Activated naive CD8-positive, alpha-beta T cell treated with anti-CD3 and anti-CD28 coated beads, Interleukin-2, amount 50 U/mL, for 24 hours (primary cell): ENCODE results near the gene SLC3A2.

Experiments used
- ATAC-seq: fragments of 150-1000 bp; cut with Tn5 transposase; one replicate; pipeline ENCODE4 v1.10.0; 2021
- DNase-seq: peaks from one replicate; pipeline ENCODE4 v3.0.0; 2021
- H3K27ac Mint-ChIP-seq: one replicate; pipeline ENCODE4 v1.8.0; 2021; ENCODE audit warnings: mild to moderate bottlenecking, mixed read lengths
- H3K27me3 Mint-ChIP-seq: one replicate; pipeline ENCODE4 v1.8.0; 2021; ENCODE audit warnings: mixed read lengths
- H3K36me3 Mint-ChIP-seq: one replicate; pipeline ENCODE4 v1.8.0; 2021; ENCODE audit warnings: low read depth, mixed read lengths
- H3K4me1 Mint-ChIP-seq: one replicate; pipeline ENCODE4 v1.8.0; 2021; ENCODE audit warnings: mixed read lengths
- H3K4me3 Mint-ChIP-seq: one replicate; pipeline ENCODE4 v1.8.0; 2021; ENCODE audit warnings: mild to moderate bottlenecking, moderate library complexity, mixed read lengths
- H3K9me3 Mint-ChIP-seq: one replicate; pipeline ENCODE4 v1.8.0; 2021; ENCODE audit warnings: mixed read lengths

Gene SLC3A2

DNA sequence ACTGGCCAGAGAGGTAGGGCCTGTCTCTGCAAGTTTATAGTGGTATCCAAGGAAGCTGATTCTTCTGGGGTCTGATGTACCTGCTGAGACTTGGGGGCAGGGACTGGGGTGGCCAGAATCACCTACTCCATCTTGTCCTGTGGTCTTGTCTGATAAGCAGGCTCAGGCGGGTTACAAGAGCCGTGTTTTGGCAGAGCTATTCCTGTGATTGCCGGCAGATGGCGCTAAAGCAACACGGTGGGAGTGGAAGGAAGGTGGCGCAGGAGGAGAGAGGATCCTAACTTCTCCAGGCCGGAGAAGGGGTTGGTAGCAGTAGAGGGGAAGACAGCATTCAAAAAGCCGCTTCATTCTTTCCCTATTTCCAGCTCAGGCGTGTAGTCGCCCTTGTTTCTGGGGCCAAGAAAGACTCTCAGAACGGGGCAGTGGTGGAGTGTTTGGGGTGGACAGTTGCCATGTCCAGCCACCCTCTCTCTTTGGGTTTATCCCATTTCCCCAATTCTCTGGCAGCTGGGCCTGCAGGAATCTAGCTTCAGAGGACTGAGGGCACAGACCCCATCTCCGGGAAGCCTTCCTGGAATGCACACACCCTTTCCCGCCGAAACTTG is 25.3 kb downstream of the SLC3A2 start:
- Mint-ChIP-seq H3K36me3 (no peaks in the 10 kb centered on the region), H3K9me3 (no peaks in the 10 kb centered on the region), H3K4me3 (no peak overlapping the region), H3K27me3 (peaks cover 9% of the 10 kb centered on the region), H3K4me1 (peaks cover 10% of the 10 kb centered on the region), H3K27ac (no peak overlapping the region)
- ATAC-seq (peak; percentile 59), DNase-seq (peak; percentile 82)

DNA sequence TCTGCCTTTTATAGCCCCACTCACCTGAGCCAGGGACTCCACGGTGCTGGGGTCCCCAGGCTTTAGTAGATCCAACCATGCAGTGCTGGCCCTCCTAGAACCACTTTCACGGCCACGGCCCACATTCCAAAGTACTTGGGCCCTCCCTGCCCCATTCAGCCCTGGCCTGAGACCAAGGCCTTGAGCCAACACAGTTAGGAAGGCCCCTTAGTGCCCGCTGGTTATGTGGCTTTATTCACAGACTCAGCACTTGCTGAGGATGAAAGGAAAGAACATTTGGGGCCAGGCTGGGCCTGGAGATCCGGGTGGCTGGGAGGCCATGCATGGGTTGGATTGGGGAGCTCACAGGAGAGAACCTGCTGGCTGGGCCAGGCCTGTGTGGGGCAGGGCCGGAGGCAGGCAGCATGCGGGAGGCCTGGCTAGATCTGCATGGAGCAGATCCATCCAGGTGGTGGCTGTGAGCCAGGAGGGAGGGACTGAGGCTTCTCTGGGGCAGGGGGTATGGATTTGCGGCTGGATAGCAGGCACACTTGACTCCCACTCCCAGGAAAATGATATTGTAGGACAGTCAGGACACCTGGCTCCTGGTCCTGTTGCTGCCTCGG is 27.9 kb downstream of the SLC3A2 start:
- Mint-ChIP-seq H3K27me3 (peaks cover 9% of the 10 kb centered on the region), H3K9me3 (no peaks in the 10 kb centered on the region), H3K36me3 (no peaks in the 10 kb centered on the region), H3K4me3 (no peak overlapping the region), H3K4me1 (no peaks in the 10 kb centered on the region), H3K27ac (no peak overlapping the region)
- ATAC-seq (no peak), DNase-seq (no peak)

DNA sequence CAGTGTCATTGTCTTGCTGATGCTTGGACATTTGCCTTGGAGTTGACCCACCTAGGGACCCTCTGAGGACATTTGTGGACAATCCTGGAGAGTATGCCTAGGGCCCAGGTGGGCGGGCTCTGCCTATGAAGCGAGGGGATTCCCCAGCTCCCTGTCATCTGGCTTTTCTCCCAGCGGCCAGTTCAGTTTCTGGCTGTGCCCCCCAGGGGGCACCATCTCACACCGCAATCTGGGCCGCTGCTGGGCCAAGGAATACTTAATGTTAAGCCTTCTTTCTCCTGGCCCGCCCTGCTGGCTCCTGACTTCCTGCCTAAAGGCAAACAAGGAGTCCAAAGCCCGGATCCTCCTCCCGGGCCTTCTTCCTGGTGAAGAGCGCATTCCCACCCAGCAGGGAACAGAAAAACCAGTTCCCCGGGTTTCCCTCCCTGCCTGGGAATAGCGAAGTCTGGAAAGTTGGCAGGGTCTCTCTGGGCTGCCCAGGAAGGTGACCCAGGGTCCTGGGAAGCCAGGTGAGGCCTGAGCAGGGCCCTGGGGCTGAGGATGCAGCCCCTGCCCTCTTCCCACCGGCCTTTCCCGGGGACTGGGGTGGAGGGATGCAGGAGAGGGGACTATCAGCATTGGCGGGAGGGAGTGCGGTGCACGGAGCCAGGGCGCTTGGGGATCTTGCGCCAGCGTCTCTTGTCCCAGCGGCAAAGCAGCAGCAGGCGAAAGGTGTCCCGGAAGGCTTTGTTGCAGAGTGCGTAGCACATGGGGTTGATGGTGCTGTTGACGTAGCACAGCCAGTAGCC is 28.6 kb downstream of the SLC3A2 start:
- DNase-seq = peak; percentile 50
- Mint-ChIP-seq H3K4me1 (no peaks in the 10 kb centered on the region), H3K9me3 (no peaks in the 10 kb centered on the region), H3K4me3 (no peak overlapping the region), H3K27me3 (peaks cover 9% of the 10 kb centered on the region), H3K36me3 (no peaks in the 10 kb centered on the region), H3K27ac (no peak overlapping the region)
- ATAC-seq = peak; percentile 56

DNA sequence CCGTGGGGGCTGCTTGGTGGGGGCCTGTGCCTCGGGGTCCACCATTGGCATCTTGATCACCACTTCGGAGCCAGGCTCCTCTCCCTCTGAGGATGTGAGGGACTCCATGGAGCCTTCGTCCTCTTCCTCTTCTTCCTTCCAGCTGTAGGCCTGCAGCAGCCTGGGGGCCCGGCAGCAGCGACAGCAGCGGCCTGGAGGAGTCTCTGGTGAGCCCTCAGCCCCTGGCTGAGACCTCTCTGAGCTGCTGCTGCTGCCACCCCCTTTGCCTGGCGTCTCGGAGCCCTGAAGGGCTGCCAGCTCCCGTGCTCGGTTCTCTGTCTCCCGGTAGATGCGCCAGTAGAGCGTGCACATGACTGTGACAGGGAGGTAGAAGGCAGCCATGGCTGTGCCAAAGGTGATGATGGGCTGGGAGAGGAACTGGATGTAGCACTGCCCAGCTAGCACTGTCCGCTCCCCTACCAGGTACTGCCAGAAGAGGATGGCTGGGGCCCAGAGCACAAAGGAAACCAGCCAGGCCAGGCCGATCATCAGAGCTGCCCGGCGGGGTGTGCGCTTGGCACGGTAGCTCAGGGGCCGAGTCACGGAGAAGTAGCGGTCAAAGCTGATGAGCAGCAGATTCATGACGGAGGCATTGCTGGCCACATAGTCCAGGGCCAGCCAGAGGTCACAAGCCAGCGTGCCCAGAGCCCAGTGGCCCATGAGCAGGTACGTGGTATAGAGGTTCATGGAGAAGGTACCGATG is 29.6 kb downstream of the SLC3A2 start:
- Mint-ChIP-seq H3K27me3 (peaks cover 9% of the 10 kb centered on the region), H3K36me3 (no peaks in the 10 kb centered on the region), H3K4me3 (no peak overlapping the region), H3K4me1 (no peaks in the 10 kb centered on the region), H3K27ac (no peak overlapping the region), H3K9me3 (no peaks in the 10 kb centered on the region)
- DNase-seq (no peak), ATAC-seq (no peak)

DNA sequence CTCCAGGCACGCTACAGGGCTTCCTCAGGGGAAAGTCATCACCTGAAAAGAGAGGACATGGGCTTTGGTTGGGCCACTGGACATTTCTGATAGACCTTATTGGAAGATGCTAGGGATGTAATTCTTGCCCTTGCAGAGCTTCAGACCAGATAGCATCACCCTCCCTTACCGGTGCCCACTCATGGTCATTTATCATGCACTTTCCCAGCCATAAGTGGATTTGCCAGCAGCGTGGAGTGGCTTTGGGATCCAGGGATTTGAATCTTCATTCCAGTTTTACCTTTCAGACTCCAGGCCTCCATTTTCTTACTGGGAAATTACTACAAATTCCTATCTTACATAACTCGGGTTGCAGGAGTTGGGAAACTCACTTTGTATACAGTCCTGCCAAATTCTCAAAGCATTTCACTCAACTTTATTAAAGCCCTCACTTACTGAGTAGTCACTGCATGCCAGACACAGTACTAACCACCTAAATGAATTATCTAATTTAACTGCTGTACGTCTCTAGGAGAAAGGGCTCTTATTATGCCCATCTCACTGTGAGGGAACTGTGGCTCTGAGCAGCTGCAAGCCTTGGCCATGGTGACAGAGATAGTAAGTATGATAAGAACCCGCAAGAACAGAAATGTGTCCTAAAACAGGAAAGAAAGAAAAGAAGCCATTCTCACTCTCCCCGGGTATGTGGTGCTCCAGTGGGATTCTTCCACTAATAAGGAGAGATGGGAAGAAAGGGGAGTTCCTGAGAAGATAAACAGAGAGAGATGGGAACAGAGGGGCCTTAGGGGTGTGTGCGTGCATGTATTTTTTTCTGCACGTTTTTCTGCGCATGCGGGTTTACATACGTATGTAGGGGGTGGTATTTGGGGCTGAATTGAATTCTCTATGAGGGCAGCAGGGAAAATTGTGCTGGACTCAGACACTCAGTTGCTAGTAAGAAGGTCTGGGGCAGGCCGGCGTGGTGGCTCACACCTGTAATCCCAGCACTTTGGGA is 30.7 kb downstream of the SLC3A2 start:
- ATAC-seq (no peak), DNase-seq (no peak)
- H3K27me3 Mint-ChIP-seq = peaks cover 5% of the 10 kb centered on the region

DNA sequence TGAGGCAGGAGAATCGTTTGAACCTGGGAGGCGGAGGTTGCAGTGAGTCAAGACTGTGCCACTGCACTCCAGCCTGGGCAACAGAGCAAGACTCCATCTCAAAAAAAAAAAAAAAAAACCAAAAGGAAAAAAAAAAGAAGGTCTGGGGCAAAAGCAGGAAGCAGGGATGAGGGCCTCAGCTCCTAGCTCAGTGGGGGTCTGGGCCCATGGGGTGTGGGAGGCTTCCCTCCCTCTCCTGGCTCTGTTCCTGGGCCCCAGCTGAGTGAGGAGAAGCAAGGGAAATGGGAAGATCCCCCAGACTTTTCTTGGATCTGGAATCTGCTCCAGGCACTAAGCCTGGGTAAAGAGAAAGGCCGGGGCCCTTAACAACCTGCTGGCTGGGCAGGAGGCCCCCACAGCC is 31.6 kb downstream of the SLC3A2 start:
- Mint-ChIP-seq H3K36me3 (no peaks in the 10 kb centered on the region), H3K9me3 (no peaks in the 10 kb centered on the region), H3K27ac (no peak overlapping the region), H3K27me3 (peaks cover 3% of the 10 kb centered on the region), H3K4me1 (no peaks in the 10 kb centered on the region), H3K4me3 (no peak overlapping the region)
- no peak for DNase-seq
- ATAC-seq = no peak

More for the DNA sequence above, 30.7 kb downstream of the SLC3A2 start:
- Mint-ChIP-seq H3K27ac (no peak overlapping the region), H3K4me1 (no peaks in the 10 kb centered on the region), H3K9me3 (no peaks in the 10 kb centered on the region), H3K36me3 (no peaks in the 10 kb centered on the region), H3K4me3 (no peak overlapping the region)

DNA sequence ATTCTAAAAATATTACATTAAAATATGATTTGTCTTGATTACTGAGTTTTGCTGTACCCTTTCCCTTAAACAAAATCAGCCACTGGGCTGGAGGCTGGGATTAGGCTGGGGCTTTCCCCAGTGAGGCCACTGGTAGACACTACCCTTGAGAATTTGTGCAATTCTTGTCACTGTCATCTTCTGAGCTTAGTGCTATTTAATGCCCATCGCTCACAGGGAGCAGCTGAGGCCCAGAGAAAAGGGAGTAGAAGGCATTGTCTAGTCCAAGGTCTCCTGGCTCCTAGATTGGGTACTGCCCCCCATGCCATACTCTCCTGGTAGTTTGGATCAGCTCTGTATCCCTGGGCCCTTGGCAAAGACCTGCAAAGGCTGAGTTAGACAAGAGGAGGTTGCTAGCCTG is 33.7 kb downstream of the SLC3A2 start:
- DNase-seq (no peak), ATAC-seq (no peak)
- H3K27me3 Mint-ChIP-seq = no peaks in the 10 kb centered on the region
- no peaks in the 10 kb centered on the region for H3K4me1 Mint-ChIP-seq
- no peaks in the 10 kb centered on the region for H3K9me3 Mint-ChIP-seq
- H3K4me3 Mint-ChIP-seq = no peak overlapping the region
- H3K36me3 Mint-ChIP-seq = no peaks in the 10 kb centered on the region
- no peak overlapping the region for H3K27ac Mint-ChIP-seq

DNA sequence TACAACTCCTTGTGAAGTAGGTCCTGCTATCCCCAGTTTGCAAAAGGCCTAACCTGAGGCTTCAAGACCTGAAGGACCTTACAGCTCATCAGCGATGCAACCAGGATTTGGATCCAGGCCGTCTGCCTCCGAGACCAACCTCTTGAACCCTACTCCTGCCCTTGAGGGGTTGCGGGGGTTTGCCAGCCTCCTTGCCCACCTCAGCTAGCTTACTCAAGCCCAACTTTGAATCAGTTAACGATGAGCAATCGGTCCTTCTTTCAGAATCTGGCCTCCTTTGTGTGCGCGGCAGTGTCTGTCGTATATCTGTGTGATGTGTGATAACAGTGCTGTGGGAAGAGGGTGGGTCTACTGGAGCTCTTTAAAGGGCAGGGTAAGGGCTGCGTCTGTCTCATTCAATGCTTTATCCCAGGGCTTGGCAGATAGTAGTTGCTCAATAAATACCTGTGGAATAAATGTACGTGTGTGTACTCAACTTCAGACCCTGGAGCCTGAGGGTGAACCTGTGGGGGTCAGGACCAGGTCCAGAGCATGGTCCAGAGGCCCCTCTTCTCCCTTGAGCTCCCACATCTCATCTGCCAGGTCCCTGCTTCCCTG is 37.3 kb downstream of the SLC3A2 start:
- ATAC-seq (no peak), DNase-seq (no peak)
- Mint-ChIP-seq H3K36me3 (no peaks in the 10 kb centered on the region), H3K4me1 (peaks cover 6% of the 10 kb centered on the region), H3K9me3 (no peaks in the 10 kb centered on the region), H3K27ac (no peak overlapping the region), H3K4me3 (no peak overlapping the region), H3K27me3 (peaks cover 18% of the 10 kb centered on the region)

DNA sequence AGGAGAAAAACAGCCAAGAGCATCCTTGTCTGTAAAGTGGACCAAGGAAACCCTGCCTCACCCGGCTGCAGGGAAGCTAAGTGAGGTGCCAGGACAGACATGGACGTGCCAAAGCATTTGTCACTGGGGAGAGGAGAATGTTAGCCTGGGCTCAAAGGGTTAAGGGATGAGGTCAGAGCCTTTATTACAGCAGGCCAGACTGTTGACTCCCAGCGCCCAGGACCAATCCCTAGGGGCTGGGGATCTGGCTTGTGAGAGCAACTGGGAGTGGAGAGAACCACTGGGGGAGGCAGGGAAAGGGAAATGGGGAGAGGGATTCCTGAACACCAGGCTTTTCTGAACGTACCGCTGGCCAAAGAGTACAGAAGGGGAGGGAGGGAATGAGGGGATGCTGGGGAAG is 37.8 kb downstream of the SLC3A2 start:
- peaks cover 7% of the 10 kb centered on the region for H3K4me1 Mint-ChIP-seq
- ATAC-seq = no peak
- no peak overlapping the region for H3K4me3 Mint-ChIP-seq
- no peak for DNase-seq
- H3K27me3 Mint-ChIP-seq = peaks cover 21% of the 10 kb centered on the region
- H3K27ac Mint-ChIP-seq = no peak overlapping the region
- H3K9me3 Mint-ChIP-seq = no peaks in the 10 kb centered on the region
- no peaks in the 10 kb centered on the region for H3K36me3 Mint-ChIP-seq

DNA sequence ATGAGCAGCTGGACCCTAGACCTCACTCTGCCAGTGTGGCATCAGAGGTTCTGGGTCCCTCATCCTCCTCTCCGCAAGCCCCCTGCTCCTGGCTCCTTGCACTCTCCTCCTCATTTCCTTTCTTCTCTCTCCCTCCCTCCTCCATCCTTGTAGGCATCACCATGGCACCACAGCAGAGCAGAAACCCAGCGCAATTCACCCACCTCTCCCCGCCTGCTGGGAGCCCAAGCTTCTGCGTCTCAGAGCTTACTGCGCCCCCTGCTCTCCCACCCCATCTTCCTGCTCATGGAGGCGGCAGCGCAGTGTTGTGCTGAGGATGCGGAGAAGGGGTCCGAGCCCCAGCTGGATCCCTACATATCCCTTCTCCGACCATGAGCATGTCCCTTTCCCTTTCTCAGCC is 38.8 kb downstream of the SLC3A2 start:
- no peak for DNase-seq
- Mint-ChIP-seq H3K36me3 (no peaks in the 10 kb centered on the region), H3K4me3 (no peak overlapping the region), H3K9me3 (no peaks in the 10 kb centered on the region), H3K27me3 (peaks cover 29% of the 10 kb centered on the region), H3K4me1 (peaks cover 13% of the 10 kb centered on the region), H3K27ac (no peak overlapping the region)
- ATAC-seq = no peak

DNA sequence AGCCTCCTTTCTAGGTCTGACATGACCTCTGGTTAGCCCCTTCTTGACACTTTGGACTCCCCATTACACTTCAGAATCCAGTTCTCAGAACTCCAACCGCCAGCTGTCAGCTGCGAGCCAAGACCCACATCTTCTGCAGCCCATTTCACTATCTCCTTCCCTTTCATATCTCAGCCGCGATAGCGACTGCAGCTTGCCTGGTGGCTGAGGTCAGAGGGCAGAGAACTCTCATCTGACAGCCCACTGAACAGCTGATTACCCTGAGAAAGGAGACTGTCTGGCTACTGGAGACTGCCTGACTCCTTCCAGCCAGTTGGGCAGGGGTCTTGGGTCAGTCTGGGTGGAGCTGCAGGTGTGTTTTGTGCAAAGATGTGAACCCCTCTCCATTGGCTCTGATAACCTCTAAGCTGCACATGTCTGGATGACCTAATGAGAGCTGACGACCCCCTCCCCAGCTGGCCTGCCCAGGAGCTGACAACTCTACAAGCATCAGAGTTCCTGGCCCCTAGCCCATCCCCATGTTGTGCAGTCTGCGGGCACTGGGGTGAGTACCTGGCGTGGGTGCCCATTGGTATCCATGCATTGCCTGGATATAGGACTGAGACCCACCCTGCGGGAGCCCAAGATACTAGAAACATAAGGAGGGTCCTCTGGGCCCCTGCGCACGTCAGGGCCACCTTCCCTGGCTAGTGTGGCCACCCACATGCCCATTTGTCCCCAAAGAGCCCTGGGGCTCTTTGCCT is 39.4 kb downstream of the SLC3A2 start:
- Mint-ChIP-seq H3K4me3 (no peak overlapping the region), H3K4me1 (peaks cover 13% of the 10 kb centered on the region), H3K36me3 (no peaks in the 10 kb centered on the region), H3K27me3 (peaks cover 30% of the 10 kb centered on the region), H3K9me3 (no peaks in the 10 kb centered on the region), H3K27ac (no peak overlapping the region)
- DNase-seq = no peak
- no peak for ATAC-seq

DNA sequence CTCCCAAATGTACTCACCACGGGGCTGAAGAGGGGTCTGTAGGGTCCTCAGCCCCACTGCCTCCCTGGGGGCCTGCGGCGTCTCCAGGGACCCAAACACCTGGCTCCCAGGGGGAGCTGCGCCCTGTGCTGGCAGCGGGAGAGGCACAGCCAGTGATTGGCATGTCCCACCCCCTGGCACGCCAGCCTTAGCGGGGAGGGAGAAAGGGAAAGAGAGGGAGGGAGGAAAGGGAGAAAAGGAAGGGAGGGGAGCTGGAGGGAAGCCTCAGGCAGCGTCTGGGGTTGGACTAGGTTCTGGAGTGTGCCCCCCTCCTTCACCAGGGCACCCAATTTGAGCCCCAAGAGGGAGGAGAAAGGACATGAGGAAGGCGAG is 40.5 kb downstream of the SLC3A2 start, which contains the start of gene CHRM1:
Gene CHRM1, minus strand, starts transcription at position 163 of the 372 bp plus-strand sequence. CDS start 10,263 bp downstream, outside the sequence.
- H3K27me3 Mint-ChIP-seq = peaks cover 40% of the 10 kb centered on the region

More for the DNA sequence above, 40.5 kb downstream of the SLC3A2 start, which contains the start of gene CHRM1:
- Mint-ChIP-seq H3K4me3 (no peak within 1 kb of the TSS), H3K36me3 (no peaks in the 10 kb centered on the region), H3K4me1 (peaks cover 23% of the 10 kb centered on the region), H3K9me3 (no peaks in the 10 kb centered on the region), H3K27ac (no peak within 1 kb of the TSS)
- DNase-seq (no peak), ATAC-seq (no peak)
